ENCODE data around the gene RAB31. TPM values are rescaled to one million over a fixed set of nuclear protein-coding genes. Genes with fewer than 3 reads are reported as not detected.
A peak's percentile ranks its signal among the peaks of the same experiment; 100 is the strongest.

The RAB31 gene
- total and polyA plus RNA-seq, 11 donors = 3.2 to 67.7 (median 12.8) TPM

GRCh38 chr18:9832871-9833270 lies 124.8 kb downstream of the RAB31 start:
- H3K4me1 ChIP-seq = peaks cover 0 to 31% (median under 1%) of the 10 kb centered on the region in 12 donors
- H3K27me3 ChIP-seq = no peaks in the 10 kb centered on the region
- no peak overlapping the region for H3K27ac ChIP-seq
- no peak overlapping the region for H3K4me3 ChIP-seq
- ATAC-seq = no peak
- TF ChIP-seq POLR2A (IDR thresholded peaks at IDR 0.05) (no peak), CTCF (IDR thresholded peaks at IDR 0.05) (no peak)
- H3K36me3 ChIP-seq = no peaks in the 10 kb centered on the region
- WGBS, 4 donors = 92 to 95% (median 94%) methylated on average over 20 of the region's 20 CpGs
- no peak for DNase-seq
- intact Hi-C loops (cut with DNase I) = no loop called here
- no peaks in the 10 kb centered on the region for H3K9me3 ChIP-seq

GRCh38 chr18:9834551-9834950 lies 126.5 kb downstream of the RAB31 start:
- TF ChIP-seq CTCF (IDR thresholded peaks at IDR 0.05) (no peak), POLR2A (IDR thresholded peaks at IDR 0.05) (no peak)
- Histone ChIP-seq H3K36me3 (peaks cover 0 to 7% (median 0%) of the 10 kb centered on the region in 9 donors), H3K9me3 (no peaks in the 10 kb centered on the region), H3K4me3 (no peak overlapping the region), H3K27me3 (no peaks in the 10 kb centered on the region), H3K4me1 (peaks cover 0 to 43% (median 5%) of the 10 kb centered on the region in 12 donors), H3K27ac (no peak overlapping the region)
- DNase-seq (no peak), ATAC-seq (no peak)
- WGBS, 4 donors = 78 to 88% (median 86%) methylated on average over 2 of the region's 2 CpGs
- intact Hi-C loops (cut with DNase I) = no loop called here

- intact Hi-C loops (cut with DNase I) = no loop called here
- TF ChIP-seq CTCF (IDR thresholded peaks at IDR 0.05) = no peak
- TF ChIP-seq POLR2A (IDR thresholded peaks at IDR 0.05) = no peak
- no peak overlapping the region for H3K4me3 ChIP-seq
- peaks cover 0 to 7% (median 0%) of the 10 kb centered on the region in 9 donors for H3K36me3 ChIP-seq
- DNase-seq = no peak
- no peaks in the 10 kb centered on the region for H3K9me3 ChIP-seq
- peak overlapping the region in 1 of 12 donors; percentile 27 for H3K27ac ChIP-seq
- peaks cover 0 to 43% (median 5%) of the 10 kb centered on the region in 12 donors for H3K4me1 ChIP-seq
- no peak for ATAC-seq
- no peaks in the 10 kb centered on the region for H3K27me3 ChIP-seq
- WGBS, 4 donors = 70 to 78% (median 72%) methylated on average over 11 of the region's 11 CpGs
Measured at GRCh38 chr18:9835113-9835755, 127.1 kb downstream of the RAB31 start.

GRCh38 chr18:9835825-9836224 lies 127.7 kb downstream of the RAB31 start:
- H3K9me3 ChIP-seq = no peaks in the 10 kb centered on the region
- no peak overlapping the region for H3K4me3 ChIP-seq
- H3K36me3 ChIP-seq = peaks cover 0 to 7% (median 0%) of the 10 kb centered on the region in 9 donors
- ATAC-seq = no peak
- WGBS, 4 donors = 76 to 81% (median 78%) methylated on average over 10 of the region's 10 CpGs
- H3K4me1 ChIP-seq = peaks cover 0 to 43% (median 5%) of the 10 kb centered on the region in 12 donors
- H3K27me3 ChIP-seq = no peaks in the 10 kb centered on the region
- TF ChIP-seq POLR2A (IDR thresholded peaks at IDR 0.05) (no peak), CTCF (IDR thresholded peaks at IDR 0.05) (no peak)
- intact Hi-C loops (cut with DNase I) = no loop called here
- peak overlapping the region in 2 of 12 donors; percentile 9 to 27 for H3K27ac ChIP-seq
- no peak for DNase-seq
